Measurements from ENCODE around the gene SENP5.
"Not testable (repeated sequence)": the region's sequence is repeated elsewhere in the genome, so short reads cannot be mapped to it uniquely, and the experiment has no call there.

SENP5 gene

DNA sequence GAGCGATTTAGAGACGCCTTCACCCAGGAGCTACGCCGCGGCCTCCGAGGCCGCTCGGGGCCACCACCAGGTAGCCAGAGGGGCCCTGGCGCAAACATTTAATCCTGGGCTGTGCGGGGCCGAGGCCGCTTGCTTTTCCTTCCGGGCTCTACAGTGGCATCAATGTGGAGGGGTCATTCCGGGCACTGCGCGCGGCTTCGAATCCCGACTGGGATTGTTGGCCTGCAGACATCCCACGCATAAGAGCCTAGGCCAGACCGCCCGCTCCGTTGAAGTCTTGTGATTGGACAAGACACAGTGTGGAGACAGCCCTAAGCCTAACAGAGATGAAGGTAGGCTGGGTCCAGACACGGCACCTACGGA is 75.2 kb downstream of the SENP5 start:
- no peak for DNase-seq

DNA sequence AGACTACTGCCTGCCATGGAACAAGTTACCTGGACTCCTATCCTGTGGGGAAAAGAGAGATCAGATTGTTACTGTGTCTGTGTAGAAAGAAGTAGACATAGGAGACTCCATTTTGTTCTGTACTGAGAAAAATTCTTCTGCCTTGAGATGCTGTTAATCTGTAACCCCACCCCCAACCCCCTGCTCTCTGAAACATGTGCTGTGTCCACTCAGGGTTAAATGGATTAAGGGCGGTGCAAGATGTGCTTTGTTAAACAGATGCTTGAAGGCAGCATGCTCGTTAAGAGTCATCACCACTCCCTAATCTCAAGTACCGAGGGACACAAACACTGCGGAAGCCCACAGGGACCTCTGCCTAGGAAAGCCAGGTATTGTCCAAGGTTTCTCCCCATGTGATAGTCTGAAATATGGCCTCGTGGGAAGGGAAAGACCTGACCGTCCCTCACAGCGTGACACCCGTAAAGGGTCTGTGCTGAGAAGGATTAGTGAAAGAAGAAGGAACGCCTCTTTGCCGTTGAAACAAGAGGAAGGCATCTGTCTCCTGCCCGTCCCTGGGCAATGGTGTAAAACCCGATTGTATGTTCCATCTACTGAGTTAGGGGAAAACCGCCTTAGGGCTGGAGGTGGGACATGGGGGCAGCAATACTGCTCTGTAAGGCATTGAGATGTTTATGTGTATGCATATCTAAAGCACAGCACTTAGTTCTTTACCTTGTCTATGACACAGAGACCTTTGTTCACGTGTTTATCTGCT is 76.5 kb downstream of the SENP5 start:
- not testable (repeated sequence) for DNase-seq

DNA sequence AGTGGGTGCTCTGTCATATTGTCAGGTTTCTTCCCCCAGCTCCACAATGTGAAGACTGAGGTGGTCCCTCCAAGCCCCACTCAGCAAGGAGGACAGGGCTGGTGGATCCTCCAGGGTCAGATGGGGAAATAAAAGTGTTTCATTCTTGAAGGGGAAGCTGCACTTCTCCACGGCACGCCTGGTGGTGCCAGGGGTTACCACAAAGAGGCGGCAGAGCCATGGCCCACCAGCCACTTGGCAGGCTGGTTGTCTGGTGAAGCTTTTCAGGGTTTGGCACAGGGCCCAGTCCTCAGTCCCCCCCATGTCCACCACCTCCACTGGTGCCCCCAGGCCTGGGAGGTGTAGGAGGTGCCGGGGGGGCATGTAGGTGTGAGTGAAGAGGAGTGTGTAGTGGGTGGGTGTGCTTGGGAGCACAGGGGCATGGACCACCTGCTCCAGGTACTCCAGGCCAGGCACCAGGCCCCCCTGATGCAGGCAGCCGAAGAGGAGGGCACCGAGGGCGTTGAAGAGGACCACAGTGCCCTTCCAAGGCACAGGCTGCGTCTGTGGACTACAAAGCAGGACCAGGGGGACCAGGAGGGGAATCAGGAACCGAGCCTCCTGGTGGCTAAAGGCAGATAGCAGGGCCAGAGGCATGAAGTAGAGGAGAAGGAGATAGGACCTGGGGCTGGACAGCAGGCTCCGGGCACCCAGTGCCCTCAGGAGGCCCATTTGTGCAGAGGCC is 79.6 kb downstream of the SENP5 start:
- DNase-seq, result no peak

DNA sequence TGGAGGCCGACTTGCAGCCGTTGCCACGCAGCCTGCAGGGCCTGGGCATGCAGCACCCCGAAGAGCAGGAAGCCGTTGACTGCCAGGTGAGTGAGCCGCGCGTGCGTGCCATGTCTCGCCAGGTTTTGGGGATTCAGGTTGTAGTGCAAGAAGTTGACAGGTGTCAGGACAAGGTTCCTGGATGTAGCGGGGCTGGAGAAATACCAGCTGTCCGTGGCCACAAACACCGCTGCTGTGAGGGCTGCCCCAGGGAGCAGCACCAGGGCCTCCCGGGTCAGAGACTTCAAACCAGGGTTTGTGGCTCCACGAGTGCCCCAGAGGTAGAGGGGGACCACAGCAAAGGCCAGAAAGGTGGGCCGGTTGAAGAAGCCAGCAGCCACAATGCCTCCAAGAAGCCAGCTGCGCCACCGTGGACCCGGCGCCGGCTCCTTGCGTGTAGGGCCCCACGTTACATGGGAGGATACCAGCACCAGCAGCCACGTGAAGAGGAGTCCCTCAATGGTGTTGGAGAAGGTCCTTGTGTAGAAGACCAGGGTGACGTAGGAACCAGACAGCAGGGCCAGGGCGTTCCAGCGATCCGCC is 80.2 kb downstream of the SENP5 start:
- DNase-seq, result no peak

DNA sequence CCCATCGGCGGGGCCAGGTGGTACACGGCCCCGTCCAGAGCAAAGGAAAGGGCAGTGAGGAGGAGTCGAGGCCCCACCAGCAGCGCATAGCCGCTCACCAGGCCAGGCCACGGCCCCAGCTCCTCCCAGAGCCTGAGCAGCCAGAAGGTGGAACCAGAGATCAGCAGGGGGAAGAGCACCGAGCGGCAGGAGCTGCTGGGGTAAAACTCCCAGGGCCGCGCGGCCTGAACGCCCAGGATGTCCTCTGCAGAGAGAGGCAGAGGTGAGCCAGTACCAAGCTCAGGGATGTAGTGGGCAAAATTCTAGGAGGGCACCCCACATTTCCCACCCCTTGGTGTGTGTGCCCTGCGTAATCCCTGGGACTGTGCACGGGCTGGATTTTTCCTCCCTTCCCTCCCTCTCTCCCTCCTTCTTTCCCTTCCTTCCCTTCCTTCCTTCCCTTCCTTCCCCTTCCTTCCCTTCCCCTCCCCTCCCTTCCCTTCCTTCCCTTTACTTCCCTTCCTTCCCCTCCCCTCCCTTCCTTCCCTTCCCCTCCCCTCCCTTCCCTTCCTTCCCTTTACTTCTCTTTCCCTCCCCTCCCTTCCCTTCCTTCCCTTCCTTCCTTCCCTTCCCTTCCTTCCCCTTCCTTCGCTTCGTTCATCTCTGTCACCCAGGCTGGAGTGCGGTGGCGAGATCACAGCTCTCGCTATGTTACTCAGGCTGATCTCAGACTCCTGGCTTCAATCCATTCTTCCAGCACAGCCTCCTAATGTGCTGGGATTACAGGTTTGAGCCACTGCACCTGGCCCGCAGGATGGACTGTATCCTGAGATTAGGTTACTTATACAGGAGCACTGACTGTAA is 80.9 kb downstream of the SENP5 start:
- no peak for DNase-seq

DNA sequence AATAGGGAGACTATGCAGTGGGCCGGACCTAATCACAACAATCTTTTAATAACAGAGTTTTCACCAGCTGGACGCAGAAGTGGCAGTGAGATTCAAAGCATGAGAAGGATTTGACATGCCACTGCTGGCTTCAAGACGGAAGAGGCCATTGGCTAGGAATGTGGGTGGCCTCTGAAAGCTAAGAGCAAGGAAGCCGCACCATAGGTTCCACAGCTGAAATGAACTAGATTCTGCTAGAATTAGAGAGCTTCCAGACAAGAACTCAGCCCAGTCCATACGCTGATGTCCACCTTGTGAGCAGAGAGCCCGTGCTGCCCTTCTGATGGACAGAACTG is 81.5 kb downstream of the SENP5 start:
- no peak for DNase-seq

DNA sequence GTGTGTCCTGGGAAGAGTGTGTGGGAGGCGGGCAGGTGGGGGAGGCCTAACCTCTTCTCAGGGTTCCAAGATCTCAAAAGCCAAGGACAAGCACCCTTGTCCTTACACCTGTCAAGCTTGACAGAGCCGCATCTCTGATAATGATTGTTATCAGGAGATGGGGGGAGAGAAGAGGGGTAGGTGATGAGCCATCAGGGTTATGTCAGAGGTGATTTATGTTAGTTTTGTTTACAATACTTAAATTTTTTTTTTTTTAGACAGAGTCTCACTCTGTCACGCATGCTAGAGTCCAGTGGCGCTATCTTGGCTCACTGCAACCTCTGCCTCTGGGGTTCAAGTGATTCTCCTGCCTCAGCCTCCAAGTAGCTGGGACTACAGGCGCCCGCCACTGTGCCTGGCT is 82.0 kb downstream of the SENP5 start:
- DNase-seq, result no peak

DNA sequence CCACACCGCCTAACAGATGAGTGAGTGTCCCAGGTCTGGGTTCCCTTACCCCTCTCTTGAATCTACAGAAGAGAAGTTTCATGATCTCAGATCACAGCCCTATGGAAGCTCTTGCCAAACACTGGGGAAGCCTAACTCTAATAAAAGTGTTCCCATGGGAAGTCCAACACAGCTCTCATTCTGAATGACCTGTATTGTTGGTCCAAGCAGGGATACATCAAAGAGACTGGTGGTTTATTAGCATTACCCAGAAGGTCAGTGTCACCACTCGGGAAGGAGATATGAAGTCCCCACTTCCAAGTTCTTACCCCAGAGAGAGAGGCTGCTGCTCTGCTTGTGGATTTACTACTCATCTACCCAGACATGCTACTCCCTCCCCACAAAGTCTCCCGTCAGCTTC is 83.7 kb downstream of the SENP5 start:
- no peak for DNase-seq

DNA sequence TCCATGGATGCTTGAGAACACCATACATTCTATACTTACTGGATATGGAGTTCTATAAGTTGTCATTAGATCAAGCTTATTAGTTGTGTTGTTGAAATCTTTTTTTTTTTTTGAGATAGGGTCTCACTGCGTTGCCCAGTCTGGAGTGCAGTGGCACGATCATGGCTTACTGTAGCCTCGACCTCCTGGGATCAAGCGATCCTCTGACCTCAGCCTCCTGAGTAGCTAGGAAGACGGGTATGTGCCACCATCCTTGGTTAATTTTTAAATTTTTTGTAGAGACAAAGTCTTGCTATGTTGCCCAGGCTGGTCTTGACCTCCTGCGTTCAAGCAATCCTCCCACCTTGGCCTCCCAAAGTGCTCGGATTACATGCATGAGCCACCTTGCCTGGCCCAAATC is 87.1 kb downstream of the SENP5 start:
- no peak for DNase-seq

DNA sequence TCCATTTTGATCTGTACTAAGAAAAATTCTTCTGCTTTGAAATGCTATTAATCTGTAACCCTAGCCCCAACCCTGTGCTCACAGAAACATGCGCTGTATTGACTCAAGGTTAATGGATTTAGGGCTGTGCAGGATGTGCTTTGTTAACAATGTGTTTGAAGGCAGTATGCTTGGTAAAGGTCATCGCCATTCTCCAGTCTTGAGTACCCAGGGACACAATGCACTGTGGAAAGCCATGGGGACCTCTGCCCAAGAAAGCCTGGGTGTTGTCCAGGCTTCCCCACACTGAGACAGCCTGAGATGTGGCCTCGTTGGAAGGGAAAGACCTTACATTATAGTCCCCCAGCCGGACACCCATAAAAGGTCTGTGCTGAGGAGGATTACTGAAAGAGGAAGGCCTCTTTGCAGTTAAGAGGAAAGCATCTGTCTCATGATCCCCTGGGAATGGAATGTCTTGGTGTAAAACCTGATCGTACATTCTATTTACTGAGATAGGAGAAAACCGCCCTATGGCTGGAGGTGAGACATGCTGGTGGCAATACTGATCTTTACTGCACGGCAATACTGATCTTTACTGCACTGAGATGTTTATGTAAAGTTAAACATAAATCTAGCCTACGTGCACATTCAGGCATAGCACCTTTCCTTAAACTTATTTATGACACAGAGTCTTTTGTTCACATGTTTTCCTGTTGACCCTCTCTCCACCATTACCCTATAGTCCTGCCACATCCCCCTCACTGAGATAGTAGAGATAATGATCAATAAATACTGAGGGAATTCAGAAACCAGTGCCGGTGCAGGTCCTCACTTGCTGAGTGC is 94.6 kb downstream of the SENP5 start:
- no peak for DNase-seq

DNA sequence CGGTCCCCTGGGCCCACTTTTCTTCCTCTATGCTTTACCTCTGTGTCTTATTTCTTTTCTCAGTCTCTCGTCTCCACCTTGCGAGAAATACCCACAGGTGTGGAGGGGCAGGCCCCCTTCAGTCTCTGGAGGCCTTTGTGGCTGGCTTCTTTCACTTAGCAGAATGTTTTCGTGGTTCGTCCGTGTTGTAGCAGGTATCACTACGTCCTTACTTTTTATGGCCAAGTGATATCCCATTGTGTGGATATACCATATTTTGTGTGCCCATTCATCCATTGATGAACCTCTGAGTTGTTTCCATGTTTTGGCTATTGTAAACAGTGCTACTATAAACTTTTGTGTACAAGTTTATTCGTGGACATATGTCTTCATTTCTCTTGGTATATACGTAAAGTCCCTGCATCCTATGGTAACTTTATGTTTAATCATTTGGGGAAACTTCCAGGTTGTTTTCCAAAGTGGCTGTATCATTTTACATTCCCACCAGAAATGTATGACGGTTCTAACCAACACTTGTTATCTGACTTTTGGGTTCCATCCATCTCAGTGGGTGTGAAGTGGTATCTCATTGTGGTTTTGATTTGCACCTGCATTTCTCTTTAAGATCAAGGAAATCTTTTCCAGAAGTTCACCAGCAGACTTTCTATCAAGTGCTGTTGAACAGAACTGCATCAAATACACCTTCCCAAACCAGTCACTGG is 95.4 kb downstream of the SENP5 start:
- no peak for DNase-seq

DNA sequence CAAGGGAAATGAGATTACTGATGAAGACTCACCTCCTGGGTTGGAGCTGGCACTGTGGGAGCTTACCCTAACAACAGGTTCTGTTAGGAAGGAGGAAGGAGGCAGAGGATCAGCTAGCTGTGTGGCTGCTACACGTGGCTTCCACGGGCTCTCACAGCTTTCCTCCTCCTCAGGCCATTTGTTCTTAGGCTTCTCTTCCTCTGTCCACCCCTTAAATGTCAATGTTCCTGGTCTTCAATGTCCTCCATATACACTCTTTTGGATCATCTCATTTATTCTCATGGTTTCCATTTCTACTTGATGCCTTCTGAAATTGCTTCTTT is 95.9 kb downstream of the SENP5 start:
- DNase-seq, result no peak

DNA sequence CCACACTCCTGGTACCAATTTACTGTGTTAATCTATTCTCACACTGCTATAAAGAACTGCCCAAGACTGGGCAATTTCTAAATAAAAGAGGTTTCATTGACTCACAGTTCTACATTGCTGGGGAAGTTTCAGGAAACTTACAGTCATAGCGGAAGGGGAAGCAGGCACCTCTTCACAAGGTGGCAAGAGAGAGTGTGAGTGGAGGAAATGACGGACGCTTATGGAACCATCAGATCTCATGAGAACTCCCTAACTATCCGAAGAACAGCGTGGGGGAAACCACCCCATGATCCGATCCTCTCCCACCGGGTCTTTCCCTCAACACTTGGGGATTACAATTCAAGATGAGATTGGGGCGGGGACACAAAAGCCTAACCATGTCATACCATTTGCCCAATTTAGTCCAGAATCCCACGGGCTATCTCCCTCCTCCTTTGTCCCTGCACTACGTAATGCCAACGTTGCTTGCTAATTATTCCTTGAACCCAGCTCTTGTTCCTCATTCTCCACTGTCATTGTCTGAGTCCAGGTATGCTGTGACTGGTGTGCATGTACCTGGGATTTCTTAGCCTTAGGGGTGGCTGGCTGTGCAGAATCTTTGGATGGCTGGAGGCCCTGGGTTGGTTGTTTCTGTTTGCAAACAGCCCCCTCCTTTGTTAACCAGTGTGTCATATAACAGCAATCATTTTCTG is 97.5 kb downstream of the SENP5 start:
- no peak for DNase-seq

DNA sequence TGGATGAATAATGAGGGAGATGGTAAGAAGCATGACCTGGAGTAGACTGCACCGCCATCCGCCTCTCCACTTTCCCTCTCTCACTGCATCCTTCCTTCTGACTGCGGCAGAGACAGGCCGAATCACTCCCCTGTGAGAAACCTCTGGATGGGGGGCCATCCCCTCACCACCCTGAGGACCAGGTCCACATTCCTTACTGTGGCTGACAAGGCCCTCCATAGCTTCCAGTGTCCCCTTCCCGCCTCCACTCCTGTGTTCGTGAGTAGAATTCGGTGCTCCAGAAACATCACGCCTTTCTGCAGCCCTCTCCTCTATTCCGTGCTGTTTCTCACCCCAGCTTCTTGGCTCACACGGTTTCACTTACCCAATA is 98.1 kb downstream of the SENP5 start:
- no peak for DNase-seq

DNA sequence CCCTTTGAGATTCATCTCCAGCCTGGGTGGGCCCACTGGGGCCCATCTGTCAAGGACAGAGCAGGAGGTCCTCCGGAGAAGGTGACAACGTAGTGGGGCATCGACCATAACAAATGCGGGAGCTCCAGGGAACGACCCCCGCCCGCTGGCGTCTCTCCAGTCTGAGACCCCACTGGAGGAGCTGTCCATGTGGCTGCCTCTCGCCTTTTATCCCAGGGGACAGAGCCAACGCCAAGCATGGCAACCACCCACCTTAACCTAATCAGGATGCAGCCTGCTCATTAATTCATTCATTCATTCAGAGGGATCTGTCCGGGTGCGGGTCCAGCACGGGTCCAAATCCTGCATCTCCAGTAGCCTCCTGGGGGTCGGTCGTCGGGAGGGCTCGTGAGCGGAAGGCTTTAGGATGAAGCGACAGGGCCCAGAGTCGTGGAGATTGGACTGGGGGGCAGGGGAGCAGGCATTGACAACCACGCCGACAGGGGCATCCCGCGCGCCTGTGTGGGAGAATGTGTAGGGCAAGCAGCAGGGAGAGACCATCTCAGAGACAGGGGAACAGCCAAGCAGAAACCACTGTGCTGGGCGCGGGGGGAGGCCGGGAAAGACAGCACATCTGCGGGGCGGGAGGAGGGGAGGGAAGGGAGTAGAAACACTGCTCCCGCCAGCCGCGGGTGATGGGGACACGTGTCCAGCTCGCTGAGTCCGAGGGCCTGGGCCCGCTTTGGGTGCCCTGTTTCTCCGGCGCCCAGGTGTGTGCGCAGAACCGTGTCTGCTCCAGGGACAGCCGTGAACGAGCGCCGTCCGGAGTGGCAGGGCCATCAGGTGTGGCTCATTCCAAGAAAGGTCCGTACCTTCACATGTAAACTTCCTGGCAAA is 99.0 kb downstream of the SENP5 start:
- no peak for DNase-seq

DNA sequence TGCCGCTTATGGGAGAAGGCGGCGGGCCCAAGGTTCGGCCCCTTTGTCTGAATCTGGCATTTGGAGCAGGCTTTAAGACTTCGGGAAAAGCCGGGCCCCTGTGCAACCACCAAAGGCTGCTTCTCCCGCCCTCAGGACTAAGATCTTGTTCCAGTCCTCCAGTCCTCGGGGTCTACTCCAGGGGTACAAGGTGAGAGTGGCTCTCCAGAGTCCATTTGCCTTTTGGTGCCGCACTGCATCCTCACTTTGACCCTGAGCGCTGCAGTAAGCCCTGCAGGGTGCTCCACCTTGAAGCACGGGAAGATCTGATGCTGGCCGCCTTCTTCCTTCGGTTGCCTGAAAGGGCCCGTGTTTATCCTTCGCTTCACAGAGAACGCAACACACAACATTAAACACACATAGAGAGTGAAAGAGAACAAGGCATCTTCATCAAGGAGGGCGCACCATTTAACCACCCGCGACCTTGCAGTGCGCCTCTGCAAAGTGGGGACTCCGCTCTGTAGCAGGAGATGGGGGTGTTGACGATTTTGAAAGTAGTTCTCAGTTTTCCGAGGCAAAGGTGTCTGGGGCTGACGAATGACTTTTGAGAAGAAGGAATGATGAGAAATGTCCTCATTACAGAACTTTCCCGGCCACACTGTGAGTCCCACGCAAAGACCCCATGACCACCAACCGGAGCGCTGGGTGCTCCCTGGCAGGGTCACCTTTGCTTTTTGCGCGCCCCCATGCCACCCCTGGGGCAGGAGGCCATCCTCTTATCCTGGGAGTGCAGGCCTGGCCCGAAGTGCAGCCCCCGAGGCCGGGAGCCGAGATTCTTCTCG is 99.9 kb downstream of the SENP5 start:
- DNase-seq, result no peak

DNA sequence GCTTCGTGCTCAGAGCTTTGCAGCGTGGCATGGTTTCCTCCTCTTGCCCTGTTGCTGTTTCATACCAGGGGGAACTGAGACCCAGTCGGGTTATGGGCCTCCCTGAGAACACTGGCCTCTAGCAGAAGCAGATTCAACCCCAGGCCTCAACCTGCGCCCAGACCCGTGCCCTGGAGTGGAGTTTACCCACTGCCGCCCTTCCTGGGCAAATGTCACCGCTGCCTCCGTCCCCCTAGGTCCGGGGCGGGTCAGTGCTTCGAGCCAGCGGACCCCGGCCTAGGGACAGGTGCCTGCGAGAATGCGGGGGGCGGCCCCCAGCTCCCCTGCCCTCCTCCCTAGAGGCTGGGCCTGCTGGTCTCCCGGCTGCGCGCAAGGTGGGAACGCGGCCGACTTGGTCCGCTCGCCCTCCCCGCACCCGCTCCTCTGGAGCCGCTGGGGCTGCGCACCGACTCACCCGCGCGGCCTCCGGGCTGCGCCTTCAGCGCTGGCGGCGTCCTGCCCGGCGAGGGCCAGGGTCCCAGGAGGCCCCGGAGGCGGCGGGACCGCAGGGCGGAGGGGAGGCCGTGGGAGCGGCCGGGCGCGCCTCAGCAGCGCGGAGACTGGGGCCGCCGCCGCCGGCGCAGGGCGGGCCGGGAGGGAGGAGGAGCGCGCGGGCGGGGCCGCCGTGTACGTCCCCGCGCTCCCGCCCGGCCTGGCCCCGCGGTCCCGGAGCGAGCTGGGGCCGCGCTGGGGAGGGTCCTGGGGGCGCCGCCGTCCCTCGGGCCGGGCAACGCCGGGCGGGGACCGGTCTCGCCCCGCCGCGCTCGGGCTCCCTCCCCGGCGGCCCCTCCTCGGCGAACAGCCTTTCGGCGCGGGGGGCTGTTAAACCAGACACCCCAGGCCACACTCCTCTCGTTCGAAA is 100.8 kb downstream of the SENP5 start, which contains the start of gene PIGZ:
PIGZ (minus strand) TSS at position 601 of the 901 bp plus-strand sequence. CDS start 16,802 bp downstream, outside the sequence.
- DNase-seq, result no peak

DNA sequence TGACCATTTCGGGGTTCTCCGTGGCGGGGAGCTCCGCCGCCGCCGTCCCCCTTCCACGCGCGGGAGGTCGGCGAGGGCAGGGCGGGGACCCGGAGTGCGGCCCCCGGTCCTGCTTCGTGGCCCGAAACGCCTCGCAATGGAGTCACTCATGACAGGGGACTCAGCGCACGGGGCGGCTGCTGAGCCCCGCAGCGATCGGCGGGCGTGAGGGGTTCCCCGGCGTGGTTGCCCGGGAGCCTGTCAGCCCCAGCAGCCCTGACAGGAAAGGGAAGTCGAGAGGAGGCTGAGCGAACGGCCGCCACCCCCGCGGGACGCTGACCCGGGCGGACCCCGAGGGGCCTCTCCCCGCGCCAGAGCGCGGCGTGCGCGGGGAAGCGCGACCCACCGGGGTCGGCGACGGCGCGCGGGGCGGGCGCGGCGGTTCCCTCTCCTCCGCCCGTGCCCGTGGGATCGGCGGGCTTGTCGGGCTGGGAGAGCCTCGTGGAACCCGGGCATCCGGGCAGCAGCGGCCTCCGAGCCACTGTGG is 101.5 kb downstream of the SENP5 start:
- no peak for DNase-seq

All from left hindlimb (tissue), 1 donor.